HepG2 (cell line): ENCODE measurements around the gene HMG20B. TPM values are rescaled to one million over a fixed set of nuclear protein-coding genes. Genes with fewer than 3 reads are reported as not detected.

Experiments
- ATF7 ChIP-seq, 2 experiments: fragments of 450-650 bp in 1 of 2; sonication (generic) in 1 of 2; formaldehyde crosslinking in 1 of 2; IDR thresholded peaks; 2 replicates each; pipeline versions ENCODE4 v1.4.0 to v1.6.1; 2016 to 2020; ENCODE audit warnings: antibody characterized with exemption in 1 of 2, mild to moderate bottlenecking in 1 of 2, missing genetic modification reagents in 1 of 2
- CENPT ChIP-seq: sonication (generic); formaldehyde crosslinking; IDR thresholded peaks from 2 replicates; pipeline ENCODE4 v1.8.0; 2022; ENCODE audit warnings: low read depth, mild to moderate bottlenecking, moderate library complexity, missing genetic modification reagents
- CERS6 ChIP-seq: sonication (generic); formaldehyde crosslinking; IDR thresholded peaks from 2 replicates; pipeline ENCODE4 v1.5.0; 2020; ENCODE audit warnings: missing genetic modification reagents
- DMAP1 ChIP-seq: IDR thresholded peaks from 2 replicates; pipeline ENCODE4 v1.6.1; 2016
- DR1 ChIP-seq: sonication (generic); formaldehyde crosslinking; IDR thresholded peaks from 2 replicates; pipeline ENCODE4 v1.8.0; 2021; ENCODE audit warnings: mild to moderate bottlenecking, missing genetic modification reagents, inconsistent platforms
- EEA1 ChIP-seq: sonication (generic); formaldehyde crosslinking; IDR thresholded peaks from 2 replicates; pipeline ENCODE4 v1.5.1; 2020; ENCODE audit warnings: mild to moderate bottlenecking, missing genetic modification reagents, borderline replicate concordance
- GABPB1 ChIP-seq: IDR thresholded peaks from 2 replicates; pipeline ENCODE4 v1.6.1; 2016; ENCODE audit warnings: mild to moderate bottlenecking, missing genetic modification reagents, moderate library complexity, missing compliant biosample characterization
- HNF1A ChIP-seq, 2 experiments: sonication (generic) in 1 of 2; formaldehyde crosslinking in 1 of 2; IDR thresholded peaks; 2 replicates each; pipeline versions ENCODE4 v1.4.0 to v1.6.1; 2016 to 2020; ENCODE audit warnings: borderline replicate concordance in 1 of 2, low read depth in 1 of 2, mild to moderate bottlenecking in 1 of 2, missing genetic modification reagents in 1 of 2
- KAT2B ChIP-seq: fragments of 150-350 bp; IDR thresholded peaks from 2 replicates; pipeline ENCODE4 v1.6.1; 2014; ENCODE audit warnings: low read depth, low read length, borderline replicate concordance
- KLF12 ChIP-seq: sonication (generic); formaldehyde crosslinking; IDR thresholded peaks from 2 replicates; pipeline ENCODE4 v1.4.0; 2020; ENCODE audit warnings: missing genetic modification reagents, borderline replicate concordance
- MXI1 ChIP-seq: IDR thresholded peaks from 3 replicates; pipeline ENCODE4 v1.6.1; 2012; ENCODE audit warnings: low read depth, low read length, inconsistent platforms, borderline replicate concordance
- MZF1 ChIP-seq: sonication (generic); formaldehyde crosslinking; IDR thresholded peaks from 2 replicates; pipeline ENCODE4 v1.8.1; 2023; ENCODE audit warnings: mild to moderate bottlenecking, missing genetic modification reagents, borderline replicate concordance
- NFKBIZ ChIP-seq: IDR thresholded peaks from 2 replicates; pipeline ENCODE4 v1.6.1; 2018; ENCODE audit warnings: missing genetic modification reagents, missing compliant biosample characterization
- PCBP1 ChIP-seq: fragments of 200-400 bp; formaldehyde crosslinking; IDR thresholded peaks from 2 replicates; pipeline ENCODE4 v1.6.1; 2017; ENCODE audit warnings: mild to moderate bottlenecking, low read depth, low read length, borderline replicate concordance
- PHF21A ChIP-seq: sonication (generic); formaldehyde crosslinking; IDR thresholded peaks from 2 replicates; pipeline ENCODE4 v1.5.0; 2020; ENCODE audit warnings: mild to moderate bottlenecking, missing genetic modification reagents
- SP140L ChIP-seq: sonication (generic); formaldehyde crosslinking; IDR thresholded peaks from 2 replicates; pipeline ENCODE4 v1.4.0; 2020; ENCODE audit warnings: missing genetic modification reagents, borderline replicate concordance
- ZNF30 ChIP-seq: sonication (generic); formaldehyde crosslinking; IDR thresholded peaks from 2 replicates; pipeline ENCODE4 v1.5.0; 2020; ENCODE audit warnings: mild to moderate bottlenecking, missing genetic modification reagents
- ZNF317 ChIP-seq: sonication (generic); formaldehyde crosslinking; IDR thresholded peaks from 2 replicates; pipeline ENCODE4 v1.5.0; 2020; ENCODE audit warnings: mild to moderate bottlenecking, missing genetic modification reagents
- ZNF350 ChIP-seq: sonication (generic); formaldehyde crosslinking; IDR thresholded peaks from 2 replicates; pipeline ENCODE4 v1.4.0; 2020; ENCODE audit warnings: mild to moderate bottlenecking, low read depth, missing genetic modification reagents, borderline replicate concordance
- ZNF484 ChIP-seq: sonication (generic); formaldehyde crosslinking; IDR thresholded peaks from 2 replicates; pipeline ENCODE4 v1.5.1; 2020; ENCODE audit warnings: mild to moderate bottlenecking, low read depth, missing genetic modification reagents, borderline replicate concordance
- ZNF670 ChIP-seq: sonication (generic); formaldehyde crosslinking; IDR thresholded peaks from 2 replicates; pipeline ENCODE4 v1.8.0; 2022; ENCODE audit warnings: mild to moderate bottlenecking, missing genetic modification reagents, borderline replicate concordance
- ZSCAN30 ChIP-seq: sonication (generic); formaldehyde crosslinking; IDR thresholded peaks from 2 replicates; pipeline ENCODE4 v1.5.0; 2020; ENCODE audit warnings: mild to moderate bottlenecking, missing genetic modification reagents
- polyA plus RNA-seq, 8 experiments: library from polyadenylated mRNA; depleted of rRNA in 3 of 8; stranded (reverse) in 7 of 8; unstranded in 1 of 8; fragments of >200 nt; fragmentation: Illumina TruSeq in 4 of 8; extraction: Trizol in 4 of 8; gene quantifications; 2 replicates each; pipeline versions ENCODE4 v1.2.1 to v1.2.3, GENCODE V29; 2011 to 2016; ENCODE audit warnings: low read depth in 4 of 8, missing spikeins in 1 of 8, mixed read lengths in 1 of 8; ENCODE audit not compliant: insufficient read depth in 1 of 8
- total RNA-seq, 5 experiments: library from RNA; depleted of rRNA; stranded (reverse); fragments of >200 nt; fragmentation: Illumina TruSeq; extraction: Trizol; gene quantifications; 2 replicates each; pipeline ENCODE4 v1.2.3, GENCODE V29; 2016; ENCODE audit warnings: low read depth in 1 of 5

HMG20B gene
- total and polyA plus RNA-seq, 2 of the 13 experiments (the other 11 are each of a cell fraction or from before 2014, with no cell fraction given): 23.9 to 29.2 TPM

GRCh38 chr19:3626473-3627350 lies 54.0 kb downstream of the HMG20B start, which contains the start of gene CACTIN (continued):
- TF ChIP-seq ZNF670 (CRISPR knock-in tag) (0 out of 2 replicates have a peak, but pooled peaks have one; percentile 36), NFKBIZ (peak; percentile 75; the same call in 1 of the 2 replicates), SP140L (CRISPR knock-in tag) (0 out of 2 replicates have a peak, but pooled peaks have one; percentile 54), ZNF30 (CRISPR knock-in tag) (0 out of 2 replicates have a peak, but pooled peaks have one; percentile 27), CERS6 (CRISPR knock-in tag) (no peak), ZNF317 (CRISPR knock-in tag) (no peak), KAT2B (no peak), MXI1 (peak; percentile 86), HNF1A (IDR thresholded peaks at IDR 0.05; ENCODE audit: low read depth) (no peak), HNF1A (CRISPR knock-in tag; IDR thresholded peaks at IDR 0.05; ENCODE audit: borderline replicate concordance) (peak; percentile 72; the same call in 1 of the 2 replicates), ATF7 (IDR thresholded peaks at IDR 0.05) (no peak), ATF7 (CRISPR knock-in tag; IDR thresholded peaks at IDR 0.05) (no peak), DMAP1 (CRISPR knock-in tag) (peak; percentile 69; the same call in 1 of the 2 replicates), EEA1 (CRISPR knock-in tag) (peak; percentile 69; the same call in 1 of the 2 replicates), KLF12 (CRISPR knock-in tag) (peak; percentile 94; the same call in 1 of the 2 replicates), PHF21A (CRISPR knock-in tag) (peak; percentile 85), DR1 (peak; percentile 81; the same call in 1 of the 2 replicates), CENPT (no peak), ZNF350 (peak; percentile 92), ZNF484 (CRISPR knock-in tag) (no peak), ZSCAN30 (CRISPR knock-in tag) (no peak), MZF1 (CRISPR knock-in tag) (no peak), PCBP1 (0 out of 2 replicates have a peak, but pooled peaks have one; percentile 59), GABPB1 (peak; percentile 90)
